ENCODE measurements around the gene EPHA3.

GRCh38 chr3:89297199-89297598 lies 189.8 kb downstream of the EPHA3 start:
- TF ChIP-seq CTCF (IDR thresholded peaks at IDR 0.05; ENCODE audit: poor library complexity): no peak
- no peak for TF ChIP-seq EZH2 (IDR thresholded peaks at IDR 0.05; ENCODE audit: borderline replicate concordance)
- no peak for TF ChIP-seq EZH2phosphoT487 (IDR thresholded peaks at IDR 0.05; ENCODE audit: low read depth, severe bottlenecking, unreplicated experiment)
